Suprapubic skin (tissue), 4 donors: Measurements from ENCODE around the gene HEATR5A. TPM values are rescaled to one million over a fixed set of nuclear protein-coding genes. Genes with fewer than 3 reads are reported as not detected.
"Not testable (repeated sequence)": the region's sequence is repeated elsewhere in the genome, so short reads cannot be mapped to it uniquely, and the experiment has no call there.

Source experiments
- DNase-seq, 2 donors: peaks; one replicate each; pipeline ENCODE4 v3.0.0-alpha.2; 2019; ENCODE audit warnings: low spot score in 2 of 2
- H3K27ac ChIP-seq: fragments of 200-600 bp; sonication (generic); one replicate; pipeline ENCODE4 v1.5.1; 2019
- H3K27me3 ChIP-seq: fragments of 200-600 bp; sonication (generic); one replicate; pipeline ENCODE4 v1.5.1; 2019
- H3K36me3 ChIP-seq: fragments of 200-600 bp; sonication (generic); one replicate; pipeline ENCODE4 v1.5.1; 2019
- H3K4me1 ChIP-seq: fragments of 200-600 bp; sonication (generic); one replicate; pipeline ENCODE4 v1.5.1; 2019
- H3K4me3 ChIP-seq: fragments of 200-600 bp; sonication (generic); one replicate; pipeline ENCODE4 v1.5.1; 2019; ENCODE audit warnings: mild to moderate bottlenecking
- H3K9me3 ChIP-seq: fragments of 200-600 bp; sonication (generic); one replicate; pipeline ENCODE4 v1.5.1; 2019
- EP300 ChIP-seq: sonication (generic); formaldehyde crosslinking; IDR thresholded peaks from one replicate; pipeline ENCODE4 v1.6.1; 2017; ENCODE audit warnings: antibody characterized with exemption
- POLR2A ChIP-seq, 2 donors: fragments of 450-650 bp; IDR thresholded peaks; one replicate each; pipeline ENCODE4 v1.6.1; 2017; ENCODE audit warnings: antibody characterized with exemption in 2 of 2, mild to moderate bottlenecking in 2 of 2, moderate library complexity in 2 of 2
- POLR2AphosphoS5 ChIP-seq, 3 donors: sonication (generic); formaldehyde crosslinking; IDR thresholded peaks; one replicate each; pipeline ENCODE4 v1.6.1; 2017; ENCODE audit warnings: antibody characterized with exemption in 3 of 3
- WGBS: methylation state at CpG from one replicate; pipeline ENCODE4 v1.1.5; 2018; 5-methylcytosine and 5-hydroxymethylcytosine counted together
- total RNA-seq, 4 donors: library from RNA; depleted of rRNA; stranded (reverse); fragments of >200 nt; gene quantifications; one replicate each; pipeline ENCODE4 v1.1.0, GENCODE V29; 2016
- TF ChIP-seq, protein P1 (sequence below), 2 donors: fragments of 200-600 bp in 1 of 2; fragments of 450-650 bp in 1 of 2; sonication (generic) in 1 of 2; IDR thresholded peaks; one replicate each; pipeline ENCODE4 v1.5.1; 2016 to 2019; ENCODE audit warnings: antibody characterized with exemption in 2 of 2, mild to moderate bottlenecking in 1 of 2, moderate library complexity in 1 of 2

The HEATR5A gene
- total RNA-seq, 4 donors from 2014 or later, result 11.0 to 21.6 (median 14.0) TPM

DNA sequence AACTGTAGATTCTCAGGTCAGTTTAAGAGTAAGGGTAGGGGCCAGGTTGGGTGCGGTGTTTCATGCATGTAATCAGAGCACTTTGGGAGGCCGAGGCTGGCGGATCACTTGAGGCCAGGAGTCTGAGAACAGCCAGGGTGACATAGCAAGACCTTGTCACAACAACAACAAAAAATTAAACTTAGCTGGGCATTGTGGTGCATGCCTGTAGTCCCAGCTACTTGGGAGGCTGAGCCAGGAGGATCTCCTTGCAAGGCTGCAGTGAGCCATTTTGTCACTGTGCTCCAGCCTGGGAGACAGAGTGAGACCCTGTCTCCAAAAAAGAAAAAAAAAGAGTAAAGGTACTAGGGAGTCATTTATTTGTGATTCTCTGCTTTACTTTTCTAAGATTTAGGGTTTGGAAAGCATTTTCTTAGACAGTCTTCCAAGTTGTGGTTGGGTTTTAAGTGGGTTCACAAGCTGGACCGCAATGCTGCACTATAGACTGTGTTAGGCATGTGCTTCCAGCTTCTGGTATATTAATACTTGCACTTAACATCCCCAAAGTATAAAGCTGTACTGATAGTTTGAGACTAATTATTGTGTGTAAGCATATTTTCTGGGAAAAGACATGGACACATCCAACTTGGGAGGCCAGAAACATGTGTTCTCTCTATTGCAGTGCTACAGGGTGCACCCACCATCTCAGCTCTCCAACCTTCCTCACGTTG, 163.7 kb downstream of the HEATR5A start:
- TF ChIP-seq, protein P1, sequence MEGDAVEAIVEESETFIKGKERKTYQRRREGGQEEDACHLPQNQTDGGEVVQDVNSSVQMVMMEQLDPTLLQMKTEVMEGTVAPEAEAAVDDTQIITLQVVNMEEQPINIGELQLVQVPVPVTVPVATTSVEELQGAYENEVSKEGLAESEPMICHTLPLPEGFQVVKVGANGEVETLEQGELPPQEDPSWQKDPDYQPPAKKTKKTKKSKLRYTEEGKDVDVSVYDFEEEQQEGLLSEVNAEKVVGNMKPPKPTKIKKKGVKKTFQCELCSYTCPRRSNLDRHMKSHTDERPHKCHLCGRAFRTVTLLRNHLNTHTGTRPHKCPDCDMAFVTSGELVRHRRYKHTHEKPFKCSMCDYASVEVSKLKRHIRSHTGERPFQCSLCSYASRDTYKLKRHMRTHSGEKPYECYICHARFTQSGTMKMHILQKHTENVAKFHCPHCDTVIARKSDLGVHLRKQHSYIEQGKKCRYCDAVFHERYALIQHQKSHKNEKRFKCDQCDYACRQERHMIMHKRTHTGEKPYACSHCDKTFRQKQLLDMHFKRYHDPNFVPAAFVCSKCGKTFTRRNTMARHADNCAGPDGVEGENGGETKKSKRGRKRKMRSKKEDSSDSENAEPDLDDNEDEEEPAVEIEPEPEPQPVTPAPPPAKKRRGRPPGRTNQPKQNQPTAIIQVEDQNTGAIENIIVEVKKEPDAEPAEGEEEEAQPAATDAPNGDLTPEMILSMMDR (IDR thresholded peaks at IDR 0.05), result no peak
- TF ChIP-seq POLR2AphosphoS5 (IDR thresholded peaks at IDR 0.05) (no peak), EP300 (no peak), POLR2A (IDR thresholded peaks at IDR 0.05) (no peak)
- WGBS, result 97% methylated on average over 5 of the region's 5 CpGs
- no peaks in the 10 kb centered on the region for H3K27me3 ChIP-seq
- no peak for DNase-seq
- no peak overlapping the region for H3K27ac ChIP-seq
- peaks cover 3% of the 10 kb centered on the region for H3K4me1 ChIP-seq
- H3K36me3 ChIP-seq, result no peaks in the 10 kb centered on the region
- H3K9me3 ChIP-seq, result no peaks in the 10 kb centered on the region
- no peak overlapping the region for H3K4me3 ChIP-seq

DNA sequence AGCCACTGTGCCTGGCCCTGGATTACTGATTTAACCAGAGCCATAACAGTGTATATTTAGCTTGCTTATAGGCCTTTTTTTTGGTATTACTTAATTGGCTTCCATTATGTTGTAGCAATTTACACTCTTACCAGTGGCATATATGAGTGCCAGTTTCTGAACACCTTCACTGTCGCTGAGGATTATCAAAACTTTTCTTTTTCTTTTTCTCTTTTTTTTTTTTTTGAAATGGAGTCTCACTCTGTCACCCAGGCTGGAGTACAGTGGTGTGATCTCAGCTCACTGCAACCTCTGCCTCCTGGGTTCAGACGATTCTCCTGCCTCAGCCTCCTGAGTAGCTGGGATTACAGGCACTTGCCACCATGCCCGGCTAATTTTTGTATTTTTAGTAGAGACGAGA, 164.4 kb downstream of the HEATR5A start:
- not testable (repeated sequence) for H3K4me3 ChIP-seq, H3K27ac ChIP-seq, H3K9me3 ChIP-seq, DNase-seq, H3K4me1 ChIP-seq, H3K27me3 ChIP-seq, H3K36me3 ChIP-seq
- WGBS, result 92% methylated on average over 4 of the region's 4 CpGs

DNA sequence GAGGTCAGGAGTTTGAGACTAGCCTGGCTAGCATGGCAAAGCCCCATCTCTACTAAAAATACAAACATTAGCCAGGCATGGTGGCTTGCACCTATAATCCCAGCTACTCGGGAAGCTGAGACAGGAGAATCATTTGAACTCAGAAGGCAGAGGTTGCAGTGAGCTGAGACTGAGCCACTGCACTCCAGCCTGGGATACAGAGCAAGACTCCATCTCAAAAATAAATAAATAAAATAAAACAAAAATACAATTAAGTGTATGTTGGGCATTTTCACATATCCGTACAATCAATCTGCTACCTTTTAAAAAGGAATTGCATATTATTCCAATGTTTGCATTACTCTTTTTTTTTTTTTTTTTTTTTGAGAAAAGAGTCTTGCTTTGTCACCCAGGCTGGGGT, 165.1 kb downstream of the HEATR5A start:
- Histone ChIP-seq H3K36me3 (no peaks in the 10 kb centered on the region), H3K9me3 (no peaks in the 10 kb centered on the region), H3K27ac (no peak overlapping the region), H3K4me1 (no peaks in the 10 kb centered on the region), H3K4me3 (no peak overlapping the region), H3K27me3 (no peaks in the 10 kb centered on the region)
- no peak for DNase-seq
- TF ChIP-seq POLR2AphosphoS5 (IDR thresholded peaks at IDR 0.05), result no peak
- TF ChIP-seq POLR2A (IDR thresholded peaks at IDR 0.05), result no peak
- TF ChIP-seq, protein P1 (IDR thresholded peaks at IDR 0.05), result no peak
- no peak for TF ChIP-seq EP300
- WGBS, result 95% methylated on average over 2 of the region's 2 CpGs

DNA sequence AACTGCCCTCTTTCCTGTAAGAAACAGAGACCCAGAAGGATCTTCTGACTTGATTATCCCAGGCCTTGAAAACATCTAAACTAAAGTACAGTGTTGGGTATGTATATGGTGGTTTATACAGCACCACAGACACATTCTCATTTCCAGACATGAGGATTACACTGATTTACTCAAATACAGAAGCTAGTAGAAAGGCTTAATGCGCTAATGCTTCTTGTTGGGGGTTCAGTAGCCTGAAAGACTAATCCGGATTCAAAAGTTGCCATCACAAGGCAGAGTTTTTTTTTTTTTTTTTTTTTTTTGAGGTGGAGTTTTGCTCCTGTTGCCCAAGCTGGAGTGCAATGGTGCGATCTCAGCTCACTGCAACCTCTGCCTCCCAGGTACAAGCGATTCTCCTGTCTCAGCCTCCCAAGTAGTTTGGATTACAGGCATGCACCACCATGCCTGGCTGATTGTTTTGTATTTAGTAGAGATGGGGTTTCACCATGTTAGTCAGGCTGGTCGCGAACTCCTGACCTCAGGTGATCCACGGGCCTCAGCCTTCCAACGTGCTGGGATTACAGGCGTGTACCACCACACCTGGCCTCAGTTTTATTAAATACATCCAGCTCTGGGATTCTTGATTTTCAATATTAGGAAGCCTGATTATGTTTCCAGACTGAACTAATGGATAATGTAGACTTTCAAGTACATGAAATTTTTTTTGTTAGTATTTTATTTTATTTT, 166.4 kb downstream of the HEATR5A start:
- no peak for DNase-seq
- H3K27me3 ChIP-seq, result no peaks in the 10 kb centered on the region
- WGBS, result 83% methylated on average over 9 of the region's 9 CpGs
- H3K4me1 ChIP-seq, result no peaks in the 10 kb centered on the region
- H3K36me3 ChIP-seq, result no peaks in the 10 kb centered on the region
- no peak overlapping the region for H3K4me3 ChIP-seq
- H3K9me3 ChIP-seq, result no peaks in the 10 kb centered on the region
- H3K27ac ChIP-seq, result no peak overlapping the region
- TF ChIP-seq POLR2A (IDR thresholded peaks at IDR 0.05) (no peak), POLR2AphosphoS5 (IDR thresholded peaks at IDR 0.05) (no peak), EP300 (no peak)
- TF ChIP-seq, protein P1 (IDR thresholded peaks at IDR 0.05), result no peak

DNA sequence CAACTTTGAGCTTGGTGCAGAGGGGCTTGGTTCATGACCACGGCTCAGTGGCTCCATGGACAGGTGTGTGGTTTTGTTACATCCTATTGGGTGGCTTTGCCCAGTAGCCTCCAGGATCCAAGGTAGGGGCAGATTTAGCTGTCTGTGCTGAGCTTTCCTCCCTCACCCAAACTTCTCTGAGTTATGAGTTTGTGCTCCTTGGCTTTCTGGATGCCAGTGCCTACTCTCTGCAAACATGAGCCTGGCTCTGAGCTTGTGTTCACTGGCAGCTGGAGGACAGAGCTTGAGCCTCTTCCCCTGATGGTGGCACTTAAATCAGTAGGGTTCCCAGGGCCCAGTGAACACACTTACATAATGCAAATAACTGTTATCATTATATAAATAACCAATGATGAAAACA, 167.5 kb downstream of the HEATR5A start:
- Histone ChIP-seq H3K4me1 (no peaks in the 10 kb centered on the region), H3K27ac (no peak overlapping the region), H3K36me3 (no peaks in the 10 kb centered on the region), H3K9me3 (no peaks in the 10 kb centered on the region), H3K4me3 (no peak overlapping the region), H3K27me3 (no peaks in the 10 kb centered on the region)
- WGBS, result 80% methylated on average over 1 of the region's 1 CpG
- TF ChIP-seq EP300 (no peak), POLR2AphosphoS5 (IDR thresholded peaks at IDR 0.05) (no peak), POLR2A (IDR thresholded peaks at IDR 0.05) (no peak)
- TF ChIP-seq, protein P1 (IDR thresholded peaks at IDR 0.05), result no peak
- DNase-seq, result no peak
